ENCODE data around the gene B4GALT4. TPM values are rescaled to one million over a fixed set of nuclear protein-coding genes. Genes with fewer than 3 reads are reported as not detected.
A peak's percentile ranks its signal among the peaks of the same experiment; 100 is the strongest.

Gene B4GALT4
- total and polyA plus RNA-seq, 2 donors (not counting 3 experiments of a cell fraction or from before 2014, with no cell fraction given) = 3.7 to 7.1 TPM

DNA sequence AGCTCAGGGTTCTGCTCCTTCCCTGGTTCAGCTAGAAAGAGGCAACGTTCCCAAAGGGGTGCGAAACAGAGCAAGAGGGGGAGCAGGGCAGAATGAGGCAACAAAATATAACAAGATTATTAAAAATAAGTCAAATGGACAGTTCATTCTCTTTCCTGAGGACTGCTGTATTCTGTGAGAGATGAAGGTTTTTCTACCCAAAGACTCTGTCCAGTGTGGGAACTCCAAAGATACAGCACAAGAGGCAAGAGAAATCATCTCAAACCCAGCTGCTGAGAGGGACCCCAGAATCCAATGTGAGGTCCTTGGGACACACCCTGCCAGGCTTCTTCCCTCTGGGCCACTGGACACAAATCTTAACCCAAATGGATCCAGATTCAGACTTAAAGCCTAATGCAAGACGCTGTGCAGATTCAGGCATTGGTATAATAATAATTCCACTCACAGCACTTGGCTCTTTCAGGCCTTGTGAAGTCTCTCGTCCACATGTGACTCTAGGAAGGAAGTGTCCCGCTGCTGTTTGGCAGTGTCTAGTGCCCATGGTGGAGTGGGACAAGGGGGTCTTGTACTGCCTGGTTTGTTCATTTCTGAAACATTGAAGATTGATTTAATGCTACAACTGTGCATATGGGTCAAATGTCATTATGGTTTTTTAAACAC is 39.0 kb upstream of the B4GALT4 start:
- Histone ChIP-seq H4K20me1 (replicated peaks; ENCODE audit: control insufficient read depth, extremely low read depth, insufficient read depth, low read length) (no peaks in the 10 kb centered on the region), H3K9me1 (replicated peaks; ENCODE audit: control insufficient read depth, extremely low read depth, insufficient read depth, low read length) (no peaks in the 10 kb centered on the region), H3K27ac (ENCODE audit: insufficient read depth, low read depth, low read length) (peak overlapping the region; percentile 66), H3K9me3 (replicated peaks; ENCODE audit: control insufficient read depth, insufficient read depth, low read length) (no peaks in the 10 kb centered on the region), H3K4me3 (replicated peaks in 1 of 3; ENCODE audit: insufficient read depth in 1 of 3, low read depth in 1 of 3, low read length in 3 of 3) (no peak overlapping the region), H3K4me2 (ENCODE audit: insufficient read depth, low read length) (peak overlapping the region; percentile 1), H2AFZ (ENCODE audit: low read depth, low read length) (peak overlapping the region; percentile 55), H3K9ac (replicated peaks; ENCODE audit: extremely low read depth, insufficient read depth, low read length) (peak overlapping the region; percentile 17), H3K79me2 (ENCODE audit: control insufficient read depth, insufficient read depth, low read length) (no peaks in the 10 kb centered on the region), H3K27me3 (ENCODE audit: control insufficient read depth in 2 of 2, insufficient read depth in 2 of 2, low read length in 2 of 2) (no peaks in the 10 kb centered on the region), H3K36me3 (ENCODE audit: control insufficient read depth in 2 of 2, extremely low read depth in 1 of 2, insufficient read depth in 2 of 2, low read length in 2 of 2) (no peaks in the 10 kb centered on the region), H3K4me1 (ENCODE audit: control insufficient read depth, extremely low read depth, insufficient read depth, low read length) (peaks cover 17% of the 10 kb centered on the region)
- intact Hi-C loops (cut with micrococcal nuclease) (loop anchor here (1.0 to 10.0 kb wide), 5 partner anchors 15 to 275 kb away; partner anchors contain the start of genes ARHGAP31, CD80 and TIMMDC1), dilution Hi-C loops (cut with MboI; ENCODE audit: extremely low pct_ligation_motif_present, low sequenced_read_pairs) (no loop called here)
- FAIRE-seq (no peak), DNase-seq (ENCODE audit: low read depth, low spot score) (peak; percentile 56)
- TSS peak; percentile 93 for BruUV-seq (replicated peaks)
- ChIA-PET POLR2A (interaction anchor here (1.0 kb wide), 1 partner anchor 15 kb away, joined by 4 read pairs; no protein-coding TSS in a partner anchor), CTCF (interaction anchor here (0.8 to 3.1 kb wide), 4 partner anchors 15 to 401 kb away, joined by 3 to 11 read pairs (median 4); partner anchors contain the start of gene ARHGAP31)
- TF ChIP-seq JUN (IDR thresholded peaks at IDR 0.05; ENCODE audit: borderline replicate concordance, insufficient read depth, insufficient read length, low read depth) (no peak), FOS (IDR thresholded peaks at IDR 0.05; ENCODE audit: borderline replicate concordance, insufficient read depth, low read length) (no peak), EZH2 (IDR thresholded peaks at IDR 0.05; ENCODE audit: borderline replicate concordance, low read depth, low read length, severe bottlenecking) (no peak), GATA2 (IDR thresholded peaks at IDR 0.05; ENCODE audit: insufficient read depth, insufficient read length, low read depth, low read length) (no peak), MYC (IDR thresholded peaks at IDR 0.05; ENCODE audit: low read depth, low read length) (no peak), POLR2AphosphoS5 (IDR thresholded peaks at IDR 0.05; ENCODE audit: insufficient read depth, low read depth, low read length) (no peak), POLR2A (IDR thresholded peaks at IDR 0.05; ENCODE audit: low read depth, low read length) (no peak)
- TF ChIP-seq, protein P1, sequence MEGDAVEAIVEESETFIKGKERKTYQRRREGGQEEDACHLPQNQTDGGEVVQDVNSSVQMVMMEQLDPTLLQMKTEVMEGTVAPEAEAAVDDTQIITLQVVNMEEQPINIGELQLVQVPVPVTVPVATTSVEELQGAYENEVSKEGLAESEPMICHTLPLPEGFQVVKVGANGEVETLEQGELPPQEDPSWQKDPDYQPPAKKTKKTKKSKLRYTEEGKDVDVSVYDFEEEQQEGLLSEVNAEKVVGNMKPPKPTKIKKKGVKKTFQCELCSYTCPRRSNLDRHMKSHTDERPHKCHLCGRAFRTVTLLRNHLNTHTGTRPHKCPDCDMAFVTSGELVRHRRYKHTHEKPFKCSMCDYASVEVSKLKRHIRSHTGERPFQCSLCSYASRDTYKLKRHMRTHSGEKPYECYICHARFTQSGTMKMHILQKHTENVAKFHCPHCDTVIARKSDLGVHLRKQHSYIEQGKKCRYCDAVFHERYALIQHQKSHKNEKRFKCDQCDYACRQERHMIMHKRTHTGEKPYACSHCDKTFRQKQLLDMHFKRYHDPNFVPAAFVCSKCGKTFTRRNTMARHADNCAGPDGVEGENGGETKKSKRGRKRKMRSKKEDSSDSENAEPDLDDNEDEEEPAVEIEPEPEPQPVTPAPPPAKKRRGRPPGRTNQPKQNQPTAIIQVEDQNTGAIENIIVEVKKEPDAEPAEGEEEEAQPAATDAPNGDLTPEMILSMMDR (IDR thresholded peaks at IDR 0.05; ENCODE audit: extremely low read depth in 1 of 2, insufficient read depth in 1 of 2, low read depth in 1 of 2, low read length in 2 of 2) = no peak
- TF ChIP-seq, protein P2, sequence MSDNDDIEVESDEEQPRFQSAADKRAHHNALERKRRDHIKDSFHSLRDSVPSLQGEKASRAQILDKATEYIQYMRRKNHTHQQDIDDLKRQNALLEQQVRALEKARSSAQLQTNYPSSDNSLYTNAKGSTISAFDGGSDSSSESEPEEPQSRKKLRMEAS (IDR thresholded peaks at IDR 0.05; ENCODE audit: insufficient read depth, insufficient read length) = no peak
